Stimulated activated naive CD8-positive, alpha-beta T cell treated with anti-CD3 and anti-CD28 coated beads, Interleukin-15, Interleukin-2, amounts not matched to agents 100 U/mL and 50 U/mL, for 24 hours (primary cell): ENCODE results near the gene CNOT11.
"Not testable (repeated sequence)": the region's sequence is repeated elsewhere in the genome, so short reads cannot be mapped to it uniquely, and the experiment has no call there.

Experiments
- ATAC-seq: fragments of 150-1000 bp; cut with Tn5 transposase; one replicate; pipeline ENCODE4 v1.10.0; 2021
- DNase-seq: peaks from one replicate; pipeline ENCODE4 v3.0.0; 2021

The CNOT11 gene

GRCh38 chr2:101245468-101245867 lies 7.2 kb upstream of the CNOT11 start:
- DNase-seq, ATAC-seq: not testable (repeated sequence)

DNA sequence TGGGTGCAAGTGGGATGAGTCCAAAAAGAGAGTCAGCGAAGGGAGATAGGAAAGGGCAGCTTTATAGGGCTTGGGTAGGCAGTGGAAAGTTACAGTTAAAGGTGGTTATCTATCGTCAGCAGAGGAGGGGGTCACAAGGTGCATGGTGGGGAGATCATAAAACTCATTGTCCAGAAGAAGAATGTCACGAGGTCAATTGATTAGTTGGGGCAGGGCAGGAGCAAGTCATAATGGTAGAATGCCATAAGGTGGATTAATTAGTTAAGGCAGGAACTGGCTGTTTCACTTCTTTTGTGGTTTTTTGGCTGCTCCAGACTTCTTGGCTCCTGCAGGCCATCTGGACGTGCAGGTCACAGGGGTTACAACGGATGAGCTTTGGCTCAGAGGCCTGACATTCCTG lies 3.9 kb upstream of the CNOT11 start:
- ATAC-seq: not testable (repeated sequence)

DNA sequence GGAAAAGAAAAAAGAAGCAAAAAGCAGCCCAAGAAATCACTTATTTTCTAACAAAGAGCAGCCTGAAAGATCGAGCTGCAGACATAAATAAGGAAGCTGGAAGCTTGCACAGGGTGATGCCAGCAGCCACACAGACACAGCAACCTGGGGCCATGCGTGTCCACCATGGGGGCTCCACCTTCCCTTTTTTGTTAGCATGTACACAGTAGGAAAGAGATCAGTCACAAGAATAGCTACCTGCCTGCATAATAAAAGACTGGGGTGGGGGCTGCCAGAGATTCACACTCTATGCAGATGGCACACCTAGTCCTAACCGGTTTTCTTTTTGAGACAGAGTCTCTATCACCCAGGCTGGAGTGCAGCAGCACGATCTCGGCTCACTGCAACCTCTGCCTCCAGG lies 2.9 kb upstream of the CNOT11 start:
- ATAC-seq (no peak), DNase-seq (no peak)

More for the DNA sequence above, 3.9 kb upstream of the CNOT11 start:
- DNase-seq: not testable (repeated sequence)

- DNase-seq, ATAC-seq: not testable (repeated sequence)
Measured at GRCh38 chr2:101251246-101251781, 1.4 kb upstream of the CNOT11 start.

GRCh38 chr2:101251844-101252407 lies 760 bp upstream of the CNOT11 start:
- peak; percentile 45 for ATAC-seq
- peak; percentile 19 for DNase-seq

DNA sequence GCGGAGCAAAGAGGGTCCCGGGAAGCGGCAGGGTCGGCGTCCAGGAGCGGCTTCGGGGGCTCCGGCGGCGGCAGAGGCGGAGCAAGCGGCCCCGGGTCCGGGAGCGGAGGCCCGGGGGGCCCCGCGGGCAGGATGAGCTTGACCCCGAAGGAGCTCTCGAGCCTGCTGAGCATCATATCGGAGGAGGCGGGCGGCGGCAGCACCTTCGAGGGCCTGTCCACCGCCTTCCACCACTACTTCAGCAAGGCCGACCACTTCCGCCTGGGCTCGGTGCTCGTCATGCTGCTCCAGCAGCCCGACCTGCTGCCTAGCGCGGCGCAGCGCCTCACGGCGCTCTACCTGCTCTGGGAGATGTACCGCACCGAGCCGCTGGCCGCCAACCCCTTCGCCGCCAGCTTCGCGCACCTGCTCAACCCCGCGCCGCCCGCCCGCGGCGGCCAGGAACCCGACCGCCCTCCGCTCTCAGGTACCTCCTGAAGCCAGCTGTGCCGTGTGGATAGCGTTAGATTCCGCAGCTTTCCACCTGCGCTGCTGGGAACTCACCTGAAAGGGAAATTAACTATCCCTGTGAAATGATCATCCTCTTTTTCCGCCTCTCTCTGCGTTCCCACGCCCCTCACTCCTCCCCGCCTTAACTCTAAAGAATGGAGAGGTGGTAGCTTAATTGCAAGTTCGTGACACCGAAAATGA lies 472 bp downstream of the CNOT11 start:
- peak; percentile 70 for DNase-seq
- peak; percentile 62 for ATAC-seq

GRCh38 chr2:101253703-101254450 lies 1.2 kb downstream of the CNOT11 start:
- no peak for ATAC-seq
- DNase-seq: no peak

DNA sequence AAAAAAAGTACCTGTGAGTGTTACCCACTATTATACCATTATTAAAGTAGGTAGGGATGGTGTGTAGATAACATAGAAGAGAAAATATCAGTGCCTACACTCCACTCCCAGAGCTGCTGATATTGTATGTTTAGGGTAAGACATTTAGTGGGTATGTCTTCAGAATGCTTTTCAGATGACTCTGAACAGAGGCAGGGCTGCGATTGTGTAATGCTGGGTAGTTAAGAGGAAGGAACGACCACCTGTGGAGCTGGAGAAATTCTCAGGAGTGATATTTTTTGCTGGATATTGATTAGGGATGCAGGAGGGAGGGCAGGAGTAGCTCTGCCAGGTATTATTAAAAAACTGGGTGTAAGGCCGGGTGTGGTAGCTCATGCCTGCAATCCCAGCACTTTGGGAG lies 2.8 kb downstream of the CNOT11 start:
- ATAC-seq: no peak
- DNase-seq: no peak

GRCh38 chr2:101256316-101256715 lies 3.6 kb downstream of the CNOT11 start:
- no peak for ATAC-seq
- no peak for DNase-seq

- ATAC-seq: no peak
- no peak for DNase-seq
Measured at GRCh38 chr2:101258804-101259203, 6.1 kb downstream of the CNOT11 start.

DNA sequence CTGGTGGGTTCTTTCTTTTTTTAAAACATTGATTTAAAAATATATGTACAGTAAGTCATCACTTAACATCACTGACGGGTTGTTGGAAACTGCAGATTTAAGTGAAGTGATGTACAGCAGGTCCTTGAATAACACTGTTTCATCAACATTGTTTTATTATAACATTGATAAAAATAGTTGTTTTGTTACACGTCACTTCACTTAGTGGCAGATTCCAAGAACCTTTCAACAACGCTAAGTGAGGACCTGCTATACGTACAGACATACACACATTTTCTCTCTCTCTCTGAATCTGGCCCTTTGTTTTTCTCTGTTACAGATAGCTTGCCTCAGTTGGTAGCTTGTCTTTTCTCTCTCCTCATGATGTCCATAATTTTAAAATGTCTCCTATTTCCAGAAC lies 9.5 kb downstream of the CNOT11 start:
- no peak for ATAC-seq
- no peak for DNase-seq

GRCh38 chr2:101263377-101263800 lies 10.7 kb downstream of the CNOT11 start:
- no peak for DNase-seq

DNA sequence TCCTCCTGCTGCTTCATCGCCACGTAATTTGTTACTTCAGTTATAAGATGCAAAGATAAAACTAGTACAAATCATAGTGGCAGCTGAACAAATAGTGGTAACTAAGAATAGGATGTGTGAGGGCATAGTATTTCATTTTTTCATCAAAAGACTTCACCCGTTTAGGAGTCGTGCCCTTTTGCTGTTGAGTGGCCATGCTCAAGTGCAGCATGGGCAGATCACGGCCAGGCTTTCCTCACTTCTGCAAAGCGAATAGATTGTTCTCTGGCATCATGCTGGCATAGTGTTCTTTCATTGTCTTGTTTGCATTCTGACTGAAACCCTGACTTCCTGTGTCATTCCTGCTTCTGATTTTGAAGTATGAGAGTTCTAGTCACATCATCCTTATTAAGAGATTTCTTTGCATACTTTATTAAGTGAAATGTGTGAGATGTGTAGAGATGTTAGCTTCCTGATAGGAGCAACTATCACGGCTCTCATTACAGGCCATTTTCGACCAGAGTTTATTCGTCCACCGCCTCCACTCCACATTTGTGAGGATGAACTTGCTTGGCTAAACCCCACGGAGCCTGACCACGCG lies 11.8 kb downstream of the CNOT11 start:
- no peak for DNase-seq
- ATAC-seq: no peak

More at GRCh38 chr2:101263377-101263800, 10.7 kb downstream of the CNOT11 start:
- no peak for ATAC-seq

DNA sequence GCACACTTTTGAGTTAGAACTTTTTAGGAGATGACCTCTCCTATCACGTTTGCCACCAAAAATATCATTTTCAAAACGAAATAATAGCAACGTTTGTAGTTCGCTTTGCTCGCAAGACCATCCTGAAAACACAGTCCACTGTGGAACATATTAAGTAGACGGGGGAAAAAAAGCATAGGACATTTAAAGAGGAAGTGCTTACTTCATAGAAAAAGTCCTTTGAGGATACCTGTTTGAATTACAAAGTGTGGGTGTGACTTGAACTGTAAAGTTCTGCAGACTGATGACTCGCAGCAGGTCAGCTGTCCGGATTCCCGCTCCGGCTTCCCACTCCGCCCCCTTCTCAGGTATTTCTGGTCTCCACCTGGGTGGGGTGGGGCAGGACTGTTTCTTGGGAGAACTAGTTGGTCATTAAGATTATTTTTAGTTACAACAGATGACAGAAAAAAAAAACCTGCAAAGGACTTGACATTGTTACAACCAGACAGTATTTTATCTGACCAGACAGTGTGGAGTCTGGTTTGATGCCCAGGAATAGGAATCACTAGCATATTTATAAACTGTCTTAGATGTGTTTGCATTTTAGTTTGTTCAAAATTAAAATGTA lies 13.3 kb downstream of the CNOT11 start:
- ATAC-seq (no peak), DNase-seq (no peak)

DNA sequence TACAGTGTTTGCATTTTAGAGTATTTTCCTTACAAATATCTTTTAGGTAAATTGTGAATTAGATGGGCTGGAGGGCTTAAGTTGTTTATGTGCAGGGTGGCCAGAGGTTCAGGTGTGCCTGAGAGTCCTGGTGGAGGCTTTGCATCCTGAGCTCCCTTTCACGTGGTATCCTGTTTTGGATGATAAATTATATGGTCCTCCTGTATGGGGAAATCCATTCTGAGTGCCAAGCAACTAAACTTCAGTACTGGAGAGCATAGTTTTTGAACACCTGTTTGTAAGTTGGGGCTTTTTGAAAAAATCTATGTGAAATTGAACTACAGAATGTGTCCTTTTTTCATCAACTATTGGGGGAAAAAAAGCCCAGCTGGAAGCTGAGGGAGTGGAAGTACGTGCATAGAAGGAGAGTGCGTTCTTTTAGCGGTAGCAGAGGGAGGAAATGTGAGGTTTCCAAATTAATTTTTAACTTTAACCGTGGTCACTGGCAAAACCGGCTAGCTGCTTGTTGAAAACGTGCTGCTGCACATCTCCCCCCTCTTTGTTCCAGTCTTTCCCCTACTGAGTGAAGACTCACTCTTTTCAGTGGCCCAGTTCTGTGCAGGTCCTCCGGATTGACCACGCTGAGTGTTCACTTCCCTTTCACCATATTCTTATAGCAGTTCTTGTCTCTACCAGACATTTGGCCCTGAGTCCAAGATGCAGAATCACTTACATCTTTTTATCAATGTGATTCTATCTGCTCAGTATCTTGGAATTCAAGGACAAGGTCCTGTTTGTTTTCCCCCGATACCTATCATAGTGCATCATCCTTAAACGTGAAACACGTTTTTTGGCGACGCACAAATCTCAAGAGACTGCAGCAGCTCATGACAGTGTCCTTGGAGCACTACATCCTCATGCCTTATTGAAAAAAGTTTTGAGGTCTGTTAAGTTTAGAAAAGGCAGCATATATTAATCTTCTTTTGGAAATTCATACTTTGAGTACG lies 15.3 kb downstream of the CNOT11 start:
- DNase-seq (no peak), ATAC-seq (no peak)

DNA sequence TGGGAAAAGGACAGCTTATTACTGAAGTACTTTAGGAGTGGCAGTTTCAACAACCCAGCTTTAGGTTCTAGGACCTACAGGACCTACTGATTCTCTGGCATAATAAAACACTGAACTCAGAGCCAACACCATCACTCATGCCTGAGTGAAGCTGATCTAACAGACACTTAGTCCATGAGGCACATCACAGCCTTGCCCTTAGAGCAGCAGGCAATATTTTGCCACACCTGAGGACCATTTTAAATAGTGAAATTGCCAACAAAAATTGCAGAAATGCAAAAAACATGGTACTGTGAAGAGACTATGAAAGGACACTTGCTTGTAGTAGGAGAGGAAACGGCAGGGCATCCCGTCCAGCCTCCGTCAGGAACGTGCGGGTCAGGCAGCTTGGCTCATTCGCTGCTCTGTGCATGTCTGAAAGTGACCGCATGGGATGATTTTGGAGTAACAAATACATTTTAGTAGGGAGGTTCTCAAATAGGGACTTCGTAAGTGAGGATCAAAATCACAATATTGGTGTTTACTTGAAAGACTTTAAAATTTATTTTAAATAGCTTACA lies 18.1 kb downstream of the CNOT11 start:
- ATAC-seq (no peak), DNase-seq (no peak)

DNA sequence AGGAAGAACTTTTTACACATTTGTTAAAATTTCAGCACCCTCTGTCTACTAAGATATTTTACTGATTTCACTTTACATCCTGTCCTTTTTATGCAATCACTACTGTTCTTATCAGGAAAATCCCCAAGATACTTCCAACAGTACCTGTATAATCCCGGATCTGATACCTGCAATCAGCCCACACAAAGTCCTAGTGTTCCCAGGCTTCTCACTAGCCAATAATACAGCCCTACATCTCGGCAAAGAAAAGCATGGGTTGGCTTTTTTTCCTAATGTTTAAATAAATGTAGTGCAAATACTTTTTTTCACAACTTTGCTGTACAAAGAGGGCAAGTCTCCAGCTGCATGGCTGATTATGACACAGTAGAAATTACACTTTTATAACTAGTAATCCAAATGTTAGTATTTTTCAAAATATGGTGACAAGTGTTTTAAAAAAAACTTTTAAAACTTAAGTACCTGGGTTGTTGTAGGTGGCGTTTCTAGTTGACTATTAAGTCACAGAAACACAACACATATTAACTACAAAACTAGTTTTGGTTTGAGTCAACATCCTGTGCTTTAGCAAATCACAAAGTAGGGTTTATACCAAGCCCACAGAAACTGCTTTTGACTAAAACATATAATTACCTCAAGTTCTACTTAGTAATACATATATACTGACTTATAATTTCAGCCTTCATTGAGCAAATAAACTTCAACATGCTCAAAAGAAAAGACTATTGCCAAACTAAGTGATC lies 19.5 kb downstream of the CNOT11 start:
- ATAC-seq (peak; percentile 87), DNase-seq (no peak)

GRCh38 chr2:101273056-101273455 lies 20.4 kb downstream of the CNOT11 start:
- ATAC-seq (no peak), DNase-seq (no peak)

DNA sequence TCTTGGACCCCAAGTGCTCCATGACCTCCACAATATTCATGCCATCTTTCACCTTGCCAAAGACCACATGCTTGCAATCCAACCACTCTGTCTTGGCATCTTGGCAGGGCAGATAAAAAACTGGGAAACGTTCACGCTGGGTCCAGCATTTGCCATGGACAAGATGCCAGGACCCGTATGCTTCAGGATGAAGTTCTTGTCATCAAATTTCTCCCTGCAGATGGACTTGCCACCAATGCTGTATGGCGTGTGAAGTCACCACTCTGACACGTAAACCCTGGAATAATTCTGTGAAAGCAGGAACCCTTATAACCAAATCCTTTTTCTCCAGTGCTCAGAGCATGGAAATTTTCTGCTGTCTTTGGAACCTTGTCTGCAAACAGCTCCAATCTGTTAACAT lies 21.5 kb downstream of the CNOT11 start:
- ATAC-seq (no peak), DNase-seq (no peak)

DNA sequence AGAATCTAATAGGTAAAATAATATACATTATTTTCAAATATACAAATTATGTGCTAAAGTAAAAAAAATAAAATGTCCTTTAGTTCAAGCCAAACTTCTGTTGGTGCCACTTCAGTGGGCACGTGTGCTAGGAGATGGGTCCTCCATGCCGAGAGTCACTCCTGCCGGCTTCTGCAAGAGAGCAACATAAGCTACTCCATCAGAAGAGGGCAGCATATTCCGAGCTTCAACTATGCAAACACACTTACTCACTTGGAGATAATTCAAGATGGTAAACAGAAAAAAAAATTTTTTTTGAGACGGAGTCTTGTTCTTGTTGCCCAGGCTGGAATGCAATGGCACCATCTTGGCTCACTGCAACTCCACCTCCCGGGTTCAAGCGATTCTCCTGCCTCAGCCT lies 24.4 kb downstream of the CNOT11 start:
- DNase-seq: no peak
- ATAC-seq: no peak
